ENCODE results near the gene CHPF2. TPM values are rescaled to one million over a fixed set of nuclear protein-coding genes. Genes with fewer than 3 reads are reported as not detected.
A peak's percentile ranks its signal among the peaks of the same experiment; 100 is the strongest.

The CHPF2 gene
- total and polyA plus RNA-seq, 9 donors: 8.4 to 36.2 (median 27.9) TPM

DNA sequence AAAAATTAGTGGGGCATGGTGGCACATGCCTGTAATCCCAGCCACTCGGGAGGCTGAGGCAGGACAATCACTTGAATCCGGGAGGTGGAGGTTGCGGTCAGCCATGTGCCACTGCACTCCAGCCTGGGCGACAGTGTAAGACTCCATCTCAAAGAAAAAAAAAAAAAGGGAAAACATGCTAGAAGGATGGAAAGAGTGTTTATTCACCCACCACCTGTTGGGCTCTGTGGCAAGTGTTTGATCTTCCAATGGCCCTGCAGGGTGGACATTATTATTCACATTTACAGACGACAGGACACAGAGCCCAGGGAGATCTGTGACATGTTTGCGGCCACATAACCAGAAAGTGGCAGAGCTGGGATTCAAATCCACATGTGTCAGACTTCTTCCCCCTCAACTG is 49.4 kb downstream of the CHPF2 start:
- DNase-seq: no peak
- TF ChIP-seq CTCF (IDR thresholded peaks at IDR 0.05) (no peak), EP300 (IDR thresholded peaks at IDR 0.05) (no peak), POLR2A (IDR thresholded peaks at IDR 0.05) (no peak)
- Histone ChIP-seq H3K9me3 (no peaks in the 10 kb centered on the region), H3K4me1 (ENCODE audit: insufficient read depth) (peaks cover 9% of the 10 kb centered on the region), H3K27ac (no peak overlapping the region), H3K27me3 (no peaks in the 10 kb centered on the region), H3K4me3 (no peak overlapping the region), H3K36me3 (no peaks in the 10 kb centered on the region)
- 75 to 80% (median 77%) methylated on average over 6 of the region's 6 CpGs for WGBS, 3 donors
- intact Hi-C loops (cut with DNase I): no loop called here

GRCh38 chr7:151282111-151282510 is 49.8 kb downstream of the CHPF2 start:
- no peak for DNase-seq
- H3K9me3 ChIP-seq: no peaks in the 10 kb centered on the region
- H3K27me3 ChIP-seq: no peaks in the 10 kb centered on the region
- 60 to 83% (median 68%) methylated on average over 8 of the region's 8 CpGs for WGBS, 3 donors
- TF ChIP-seq CTCF (IDR thresholded peaks at IDR 0.05) (no peak), EP300 (IDR thresholded peaks at IDR 0.05) (no peak), POLR2A (IDR thresholded peaks at IDR 0.05) (no peak)
- H3K36me3 ChIP-seq: no peaks in the 10 kb centered on the region
- no peak overlapping the region for H3K27ac ChIP-seq
- peaks cover 9% of the 10 kb centered on the region for H3K4me1 ChIP-seq (ENCODE audit: insufficient read depth)
- no peak overlapping the region for H3K4me3 ChIP-seq
- intact Hi-C loops (cut with DNase I): no loop called here

DNA sequence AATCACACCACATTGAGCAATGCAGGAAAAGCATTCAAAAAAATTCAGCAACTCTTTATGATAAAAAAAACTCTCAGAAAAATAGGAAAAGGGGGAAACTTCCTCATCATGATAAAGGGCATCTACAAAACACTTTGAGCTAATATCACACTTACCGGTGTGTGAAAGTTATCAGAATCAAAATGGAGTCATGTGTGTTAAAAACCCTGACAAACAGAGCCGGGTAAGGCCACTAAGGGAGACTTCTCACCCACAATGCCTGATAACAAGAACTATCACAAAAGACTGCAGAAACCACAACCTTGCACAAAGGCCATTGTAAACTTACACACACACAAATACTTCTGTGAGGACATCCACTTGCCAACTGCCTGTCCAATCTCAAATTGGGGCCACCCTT is 51.0 kb downstream of the CHPF2 start:
- WGBS, 3 donors: 83 to 95% (median 85%) methylated on average over 2 of the region's 2 CpGs
- intact Hi-C loops (cut with DNase I): no loop called here
- H3K4me1 ChIP-seq (ENCODE audit: insufficient read depth): peaks cover 2% of the 10 kb centered on the region
- H3K36me3 ChIP-seq: no peaks in the 10 kb centered on the region
- H3K27ac ChIP-seq: no peak overlapping the region
- no peak overlapping the region for H3K4me3 ChIP-seq
- no peaks in the 10 kb centered on the region for H3K27me3 ChIP-seq
- H3K9me3 ChIP-seq: no peaks in the 10 kb centered on the region
- no peak for TF ChIP-seq CTCF (IDR thresholded peaks at IDR 0.05)
- DNase-seq: no peak

DNA sequence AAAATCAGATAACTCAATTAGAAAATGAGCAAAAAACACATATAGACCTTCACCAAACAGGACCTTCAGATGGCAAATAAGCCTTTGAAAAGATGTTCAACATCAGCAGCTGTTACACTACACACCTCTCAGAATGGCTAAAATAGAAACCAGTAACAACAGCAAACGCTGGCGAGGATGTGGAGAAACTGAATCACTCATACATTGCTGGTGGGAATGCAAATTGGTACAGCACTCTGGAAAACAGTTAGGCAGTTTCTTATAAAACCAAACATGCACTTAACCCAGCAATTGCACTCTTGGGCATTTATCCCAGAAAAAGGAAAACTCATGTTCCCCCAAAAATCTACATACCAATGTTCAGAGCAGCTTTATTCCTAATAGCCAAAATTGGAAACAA is 53.9 kb downstream of the CHPF2 start:
- no peak for DNase-seq
- no peak overlapping the region for H3K4me3 ChIP-seq
- WGBS, 3 donors: 5 to 7% (median 5%) methylated on average over 2 of the region's 2 CpGs
- intact Hi-C loops (cut with DNase I): no loop called here
- no peaks in the 10 kb centered on the region for H3K27me3 ChIP-seq
- no peaks in the 10 kb centered on the region for H3K9me3 ChIP-seq
- no peak for TF ChIP-seq POLR2A (IDR thresholded peaks at IDR 0.05)
- no peak for TF ChIP-seq CTCF (IDR thresholded peaks at IDR 0.05)
- no peak for TF ChIP-seq EP300 (IDR thresholded peaks at IDR 0.05)
- peaks cover 2% of the 10 kb centered on the region for H3K4me1 ChIP-seq (ENCODE audit: insufficient read depth)
- no peaks in the 10 kb centered on the region for H3K36me3 ChIP-seq
- H3K27ac ChIP-seq: no peak overlapping the region

MicroRNAs within 50 kb of the gene (microRNA counts, 767-probe panel; counts per million panel counts)
- microRNA hsa-miR-671-3p (530 counts per million, percentile 78 among the panel's probes with 10 or more counts), microRNA hsa-miR-671-5p (530 counts per million, percentile 78 among the panel's probes with 10 or more counts)

Other genes with a start within 250 kb of the CHPF2 start
- 10 to 100 TPM in 1 of 7 donors, 1 to 10 TPM in 6; 2.9 to 26.0 (median 5.4) TPM for gene NOS3, start 241.5 kb upstream of the CHPF2 start, total RNA-seq
- gene NOS3, start 241.5 kb upstream of the CHPF2 start, polyA plus RNA-seq: 1 to 10 TPM; 1.0 to 8.9 TPM
- 1 to 10 TPM in 1 of 7 donors, under 1 TPM in 6; 0.18 to 1.0 (median 0.40) TPM for gene ATG9B, start 208.0 kb upstream of the CHPF2 start, total RNA-seq
- under 1 TPM; 0.03 to 0.19 TPM for gene ATG9B, start 208.0 kb upstream of the CHPF2 start, polyA plus RNA-seq
- gene ABCB8, start 204.0 kb upstream of the CHPF2 start, total RNA-seq: 10 to 100 TPM; 15.5 to 45.2 (median 29.1) TPM
- gene ABCB8, start 204.0 kb upstream of the CHPF2 start, polyA plus RNA-seq: 10 to 100 TPM in 1 of 2 donors, 1 to 10 TPM in 1; 6.1 to 14.7 TPM
- 1 to 10 TPM; 2.5 to 9.4 (median 4.5) TPM for gene ASIC3, start 184.0 kb upstream of the CHPF2 start, total RNA-seq
- 1 to 10 TPM; 1.0 to 2.9 TPM for gene ASIC3, start 184.0 kb upstream of the CHPF2 start, polyA plus RNA-seq
- 1 to 10 TPM; 2.7 to 5.9 (median 4.1) TPM for gene CDK5, start 174.6 kb upstream of the CHPF2 start, total RNA-seq
- 1 to 10 TPM; 3.8 to 9.4 TPM for gene CDK5, start 174.6 kb upstream of the CHPF2 start, polyA plus RNA-seq
- 100 to 1,000 TPM in 4 of 7 donors, 10 to 100 TPM in 3; 55.6 to 127 (median 108) TPM for gene SLC4A2, start 172.9 kb upstream of the CHPF2 start, total RNA-seq
- gene SLC4A2, start 172.9 kb upstream of the CHPF2 start, polyA plus RNA-seq: 10 to 100 TPM; 10.5 to 53.2 TPM
- gene FASTK, start 151.7 kb upstream of the CHPF2 start, total RNA-seq: 10 to 100 TPM; 58.0 to 93.3 (median 75.8) TPM
- 10 to 100 TPM in 1 of 2 donors, 1 to 10 TPM in 1; 5.4 to 95.2 TPM for gene FASTK, start 151.7 kb upstream of the CHPF2 start, polyA plus RNA-seq
- 10 to 100 TPM; 19.0 to 40.3 (median 33.8) TPM for gene TMUB1, start 149.0 kb upstream of the CHPF2 start, total RNA-seq
- 10 to 100 TPM in 1 of 2 donors, 1 to 10 TPM in 1; 1.9 to 28.8 TPM for gene TMUB1, start 149.0 kb upstream of the CHPF2 start, polyA plus RNA-seq
- 100 to 1,000 TPM in 4 of 7 donors, 10 to 100 TPM in 3; 58.7 to 125 (median 101) TPM for gene AGAP3, start 146.0 kb upstream of the CHPF2 start, total RNA-seq
- gene AGAP3, start 146.0 kb upstream of the CHPF2 start, polyA plus RNA-seq: 10 to 100 TPM; 22.3 to 77.4 TPM
- gene GBX1, start 64.8 kb upstream of the CHPF2 start, total RNA-seq: not detected
- gene GBX1, start 64.8 kb upstream of the CHPF2 start, polyA plus RNA-seq: not detected
- gene ASB10, start 45.2 kb upstream of the CHPF2 start, total RNA-seq: not detected
- not detected for gene ASB10, start 45.2 kb upstream of the CHPF2 start, polyA plus RNA-seq
- gene H2BK1, start 22.0 kb upstream of the CHPF2 start, total RNA-seq: 1 to 10 TPM in 3 of 7 donors, not detected in 4; 1.0 to 1.3 (median 1.1) TPM
- under 1 TPM in 1 of 2 donors, not detected in 1; 0.36 TPM for gene H2BK1, start 22.0 kb upstream of the CHPF2 start, polyA plus RNA-seq
- 10 to 100 TPM; 20.5 to 40.3 (median 31.0) TPM for gene ABCF2, start 5.3 kb upstream of the CHPF2 start, total RNA-seq
- 10 to 100 TPM; 13.6 to 19.9 TPM for gene ABCF2, start 5.3 kb upstream of the CHPF2 start, polyA plus RNA-seq
- gene SMARCD3, start 16.2 kb downstream of the CHPF2 start, total RNA-seq: 100 to 1,000 TPM in 4 of 7 donors, 10 to 100 TPM in 3; 30.2 to 203 (median 101) TPM
- gene SMARCD3, start 16.2 kb downstream of the CHPF2 start, polyA plus RNA-seq: 10 to 100 TPM; 43.5 to 56.1 TPM
- gene NUB1, start 109.3 kb downstream of the CHPF2 start, total RNA-seq: 10 to 100 TPM; 38.6 to 57.3 (median 45.6) TPM
- gene NUB1, start 109.3 kb downstream of the CHPF2 start, polyA plus RNA-seq: 100 to 1,000 TPM in 1 of 2 donors, 10 to 100 TPM in 1; 33.8 to 162 TPM
- gene WDR86, start 177.6 kb downstream of the CHPF2 start, total RNA-seq: 10 to 100 TPM in 5 of 7 donors, 1 to 10 TPM in 2; 1.2 to 43.4 (median 19.4) TPM
- 1 to 10 TPM in 1 of 2 donors, under 1 TPM in 1; 0.77 to 3.1 TPM for gene WDR86, start 177.6 kb downstream of the CHPF2 start, polyA plus RNA-seq
- 1 to 10 TPM in 2 of 7 donors, under 1 TPM in 3, not detected in 2; 0.43 to 2.3 (median 0.95) TPM for gene CRYGN, start 207.7 kb downstream of the CHPF2 start, total RNA-seq
- gene CRYGN, start 207.7 kb downstream of the CHPF2 start, polyA plus RNA-seq: under 1 TPM; 0.24 to 0.53 TPM